Stimulated activated CD4-positive, alpha-beta T cell treated with anti-CD3 and anti-CD28 coated beads, Interleukin-12 subunit alpha, Interleukin-12 subunit beta, amount 100 ng/mL, for 4 hours (primary cell): ENCODE results near the gene RNPC3.
"Not testable (repeated sequence)": the region's sequence is repeated elsewhere in the genome, so short reads cannot be mapped to it uniquely, and the experiment has no call there.

ENCODE experiments used
- DNase-seq: peaks from one replicate; pipeline ENCODE4 v3.0.0-alpha.2; 2020

RNPC3 gene

GRCh38 chr1:103561643-103562395 lies 36.3 kb downstream of the RNPC3 start:
- DNase-seq, result no peak

GRCh38 chr1:103563056-103563455 lies 37.6 kb downstream of the RNPC3 start:
- no peak for DNase-seq

DNA sequence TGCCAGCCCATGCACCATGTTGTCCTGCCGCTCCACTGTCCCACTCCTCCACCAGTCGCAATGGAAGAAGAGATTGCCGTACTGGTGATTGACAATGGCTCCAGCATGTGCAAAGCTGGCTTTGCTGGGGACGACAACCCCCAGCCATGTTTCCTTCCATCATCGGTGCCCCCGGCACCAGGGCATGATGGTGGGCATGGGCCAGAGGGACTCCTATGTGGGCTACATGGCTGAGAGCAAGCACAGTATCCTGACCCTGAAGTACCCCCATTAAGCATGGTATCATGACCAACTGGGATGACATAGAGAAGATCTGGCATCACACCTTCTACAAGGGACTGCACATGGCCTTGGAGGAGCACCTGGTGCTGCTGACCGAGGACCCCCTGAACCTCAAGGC lies 44.0 kb downstream of the RNPC3 start:
- no peak for DNase-seq

DNA sequence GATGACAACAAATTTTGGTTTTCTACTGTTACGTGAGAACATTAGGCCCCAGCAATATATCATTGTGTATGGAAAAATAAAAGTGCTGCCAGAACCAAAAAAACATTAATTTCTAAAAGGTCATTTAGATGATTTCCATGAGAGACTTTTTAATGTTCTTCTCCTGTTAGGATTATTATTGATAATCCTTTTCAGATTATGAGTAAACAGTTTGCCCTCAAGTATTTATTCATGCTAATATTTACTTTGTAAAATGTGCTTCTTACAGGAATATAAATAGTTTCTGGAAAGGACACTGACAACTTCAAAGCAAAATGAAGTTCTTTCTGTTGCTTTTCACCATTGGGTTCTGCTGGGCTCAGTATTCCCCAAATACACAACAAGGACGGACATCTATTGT lies 45.8 kb downstream of the RNPC3 start, which contains the start of gene AMY2B:
TSS of gene AMY2B (plus strand) at position 301 of the 400 bp plus-strand sequence. CDS start at position 315, 14 bp downstream.
- DNase-seq, result not testable (repeated sequence)

DNA sequence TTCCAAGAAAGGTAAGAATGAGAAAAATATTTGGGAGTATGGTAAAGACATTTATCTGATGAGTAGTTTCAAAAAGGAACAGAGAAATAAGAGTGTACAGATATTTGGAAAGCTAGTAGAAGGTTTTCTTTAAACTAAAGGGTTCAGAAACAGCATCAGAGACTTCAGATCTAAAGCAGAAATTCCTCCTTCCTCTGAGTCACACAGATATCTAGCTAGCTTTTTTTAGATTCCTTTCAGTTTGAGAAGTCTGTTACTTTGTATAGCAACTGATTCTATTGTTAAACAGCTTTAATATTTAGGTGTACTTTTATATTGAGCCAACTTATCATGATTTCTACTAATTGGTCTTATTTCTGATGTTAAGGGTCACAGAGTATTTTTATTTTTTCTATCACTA lies 50.6 kb downstream of the RNPC3 start:
- no peak for DNase-seq

- not testable (repeated sequence) for DNase-seq
Measured at GRCh38 chr1:103576784-103577183, 51.3 kb downstream of the RNPC3 start.

- DNase-seq, result no peak
Measured at GRCh38 chr1:103582464-103582863, 57.0 kb downstream of the RNPC3 start.

GRCh38 chr1:103583887-103584286 lies 58.4 kb downstream of the RNPC3 start:
- no peak for DNase-seq

GRCh38 chr1:103584537-103584936 lies 59.0 kb downstream of the RNPC3 start:
- DNase-seq, result no peak

GRCh38 chr1:103602740-103603139 lies 77.2 kb downstream of the RNPC3 start:
- DNase-seq, result not testable (repeated sequence)
